Progenitor cell of endocrine pancreas (in vitro differentiated cells): ENCODE measurements around the gene SPARC. TPM values are rescaled to one million over a fixed set of nuclear protein-coding genes. Genes with fewer than 3 reads are reported as not detected.
A peak's percentile ranks its signal among the peaks of the same experiment; 100 is the strongest.

Experiments used
- DNase-seq: peaks from one replicate; pipeline ENCODE4 v3.0.0; 2021; ENCODE audit warnings: low spot score; ENCODE audit not compliant: unreplicated experiment
- H3K27ac Mint-ChIP-seq: 2 replicates; pipeline ENCODE4 v1.8.0; 2021; ENCODE audit warnings: mild to moderate bottlenecking, moderate library complexity, mixed read lengths
- H3K27me3 Mint-ChIP-seq: 2 replicates; pipeline ENCODE4 v1.8.0; 2021; ENCODE audit warnings: mixed read lengths
- H3K36me3 Mint-ChIP-seq: 2 replicates; pipeline ENCODE4 v1.8.0; 2022; ENCODE audit warnings: mixed read lengths; ENCODE audit not compliant: insufficient read depth
- H3K4me1 Mint-ChIP-seq: 2 replicates; pipeline ENCODE4 v1.8.0; 2021; ENCODE audit warnings: low read depth, mixed read lengths
- H3K4me3 Mint-ChIP-seq: 2 replicates; pipeline ENCODE4 v1.8.0; 2021; ENCODE audit warnings: low read depth, mild to moderate bottlenecking, moderate library complexity, mixed read lengths
- H3K9me3 Mint-ChIP-seq: 2 replicates; pipeline ENCODE4 v1.8.0; 2021; ENCODE audit warnings: low read depth, mixed read lengths
- total RNA-seq: library from RNA; stranded (reverse); gene quantifications from 2 replicates; pipeline ENCODE4 v1.2.1, GENCODE V29; 2021
- TF ChIP-seq, protein P1 (sequence below): fragments of 200-600 bp; sonication (generic); IDR thresholded peaks from one replicate; pipeline ENCODE4 v1.5.0; 2021; ENCODE audit warnings: antibody characterized with exemption, mild to moderate bottlenecking; ENCODE audit not compliant: unreplicated experiment

Gene SPARC
- total RNA-seq, 1 donor from 2014 or later = 55.2 TPM

DNA sequence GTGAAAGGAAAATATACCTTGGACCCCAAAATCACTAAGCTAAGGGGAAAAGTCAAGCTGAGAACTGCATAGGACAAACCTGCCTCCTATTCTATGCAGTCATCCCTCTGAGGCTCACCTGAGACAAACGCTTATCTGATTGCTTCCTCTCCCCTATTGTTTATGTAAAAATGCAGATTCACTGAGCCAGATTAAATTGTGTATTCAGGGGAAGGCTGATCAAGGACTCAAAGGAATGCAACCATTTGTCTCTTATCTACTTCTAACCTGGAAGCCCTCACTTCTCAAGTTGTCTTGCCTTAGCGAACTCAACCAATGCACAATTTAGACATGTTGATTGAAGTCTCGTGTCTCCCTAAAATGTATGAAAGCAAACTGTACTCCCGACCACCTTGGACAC is 13.3 kb downstream of the SPARC start:
- no peak for DNase-seq
- Mint-ChIP-seq H3K4me1 (peaks cover 20% of the 10 kb centered on the region), H3K27me3 (peaks cover 11% of the 10 kb centered on the region), H3K36me3 (no peaks in the 10 kb centered on the region), H3K27ac (peak overlapping the region; percentile 26), H3K9me3 (no peaks in the 10 kb centered on the region), H3K4me3 (no peak overlapping the region)
- TF ChIP-seq, protein P1, sequence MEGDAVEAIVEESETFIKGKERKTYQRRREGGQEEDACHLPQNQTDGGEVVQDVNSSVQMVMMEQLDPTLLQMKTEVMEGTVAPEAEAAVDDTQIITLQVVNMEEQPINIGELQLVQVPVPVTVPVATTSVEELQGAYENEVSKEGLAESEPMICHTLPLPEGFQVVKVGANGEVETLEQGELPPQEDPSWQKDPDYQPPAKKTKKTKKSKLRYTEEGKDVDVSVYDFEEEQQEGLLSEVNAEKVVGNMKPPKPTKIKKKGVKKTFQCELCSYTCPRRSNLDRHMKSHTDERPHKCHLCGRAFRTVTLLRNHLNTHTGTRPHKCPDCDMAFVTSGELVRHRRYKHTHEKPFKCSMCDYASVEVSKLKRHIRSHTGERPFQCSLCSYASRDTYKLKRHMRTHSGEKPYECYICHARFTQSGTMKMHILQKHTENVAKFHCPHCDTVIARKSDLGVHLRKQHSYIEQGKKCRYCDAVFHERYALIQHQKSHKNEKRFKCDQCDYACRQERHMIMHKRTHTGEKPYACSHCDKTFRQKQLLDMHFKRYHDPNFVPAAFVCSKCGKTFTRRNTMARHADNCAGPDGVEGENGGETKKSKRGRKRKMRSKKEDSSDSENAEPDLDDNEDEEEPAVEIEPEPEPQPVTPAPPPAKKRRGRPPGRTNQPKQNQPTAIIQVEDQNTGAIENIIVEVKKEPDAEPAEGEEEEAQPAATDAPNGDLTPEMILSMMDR = no peak

DNA sequence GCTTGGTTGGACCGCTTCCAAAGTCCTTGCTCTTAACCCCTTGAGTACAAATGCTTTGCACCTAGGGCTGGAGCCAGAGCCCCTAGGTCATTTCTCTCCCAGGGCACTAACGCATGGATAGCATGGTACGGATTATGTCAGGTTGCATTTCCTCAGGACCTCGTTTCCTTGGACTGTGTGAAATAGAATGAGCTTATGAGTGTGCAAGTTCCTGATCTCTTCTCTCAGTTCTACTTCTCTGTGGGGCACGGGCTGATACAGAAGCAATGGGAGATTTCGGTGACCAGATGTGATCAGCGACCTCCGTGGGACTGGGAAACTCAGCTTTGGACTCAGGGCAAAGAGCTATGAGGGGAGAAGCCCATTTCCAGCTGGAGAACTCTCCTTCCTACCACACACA is 14.2 kb downstream of the SPARC start:
- peaks cover 20% of the 10 kb centered on the region for H3K4me1 Mint-ChIP-seq
- no peak overlapping the region for H3K27ac Mint-ChIP-seq
- H3K9me3 Mint-ChIP-seq = no peaks in the 10 kb centered on the region
- H3K27me3 Mint-ChIP-seq = peaks cover 10% of the 10 kb centered on the region
- no peak overlapping the region for H3K4me3 Mint-ChIP-seq
- no peak for DNase-seq
- no peaks in the 10 kb centered on the region for H3K36me3 Mint-ChIP-seq
- TF ChIP-seq, protein P1 = no peak

DNA sequence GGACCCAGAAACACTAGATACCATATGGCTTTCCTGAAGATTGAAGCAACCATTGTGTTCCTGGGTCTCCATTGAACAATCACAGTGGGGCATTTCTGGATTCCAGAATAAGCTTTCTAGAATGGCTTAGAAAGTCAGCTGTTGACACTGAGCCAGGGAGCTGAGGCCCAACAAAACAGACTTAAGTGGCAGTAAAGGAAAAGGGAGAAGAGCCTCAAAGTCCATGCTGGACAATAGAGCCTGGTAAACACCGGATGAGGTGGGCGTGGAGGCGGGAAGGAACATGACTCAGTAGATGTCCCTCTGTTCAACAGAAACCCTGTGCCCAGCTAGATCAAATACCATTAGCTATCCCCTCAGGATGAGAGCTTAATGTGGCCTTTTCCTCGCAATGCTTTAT is 14.8 kb downstream of the SPARC start:
- Mint-ChIP-seq H3K36me3 (no peaks in the 10 kb centered on the region), H3K27me3 (peaks cover 7% of the 10 kb centered on the region), H3K27ac (no peak overlapping the region), H3K4me1 (peaks cover 20% of the 10 kb centered on the region), H3K9me3 (no peaks in the 10 kb centered on the region), H3K4me3 (no peak overlapping the region)
- DNase-seq = no peak
- TF ChIP-seq, protein P1 = no peak

DNA sequence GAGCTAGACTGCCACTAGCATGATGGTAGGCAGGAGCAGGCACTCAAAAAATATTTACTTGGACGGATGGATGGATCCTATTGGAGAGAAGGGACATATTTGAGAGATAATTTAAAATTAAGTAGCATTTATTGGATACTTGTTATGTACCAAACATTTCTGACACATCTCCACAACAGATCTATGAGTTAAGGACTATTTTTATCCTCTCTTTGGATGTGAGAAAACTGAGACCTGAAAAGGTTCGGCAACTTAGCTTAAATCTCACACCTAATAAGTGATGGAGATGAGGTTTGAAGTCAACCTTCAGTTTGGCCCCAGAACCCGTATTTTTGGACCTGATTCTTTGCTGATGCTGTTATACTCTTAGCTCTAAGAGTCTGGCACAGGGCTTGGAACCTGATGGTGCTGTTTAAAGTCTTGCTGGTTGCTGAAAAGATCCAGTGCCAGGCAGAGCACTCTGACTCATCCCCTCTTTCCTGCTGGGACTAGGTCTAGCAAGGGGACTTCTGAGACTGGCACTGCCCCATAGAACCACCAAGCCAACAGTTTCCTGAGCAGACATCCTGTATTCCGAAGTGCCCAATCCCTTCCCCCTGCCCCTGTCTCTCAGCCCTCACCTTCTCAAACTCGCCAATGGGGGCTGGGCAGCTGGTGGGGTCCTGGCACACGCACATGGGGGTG is 15.6 kb downstream of the SPARC start:
- H3K4me3 Mint-ChIP-seq = no peak overlapping the region
- H3K27me3 Mint-ChIP-seq = peaks cover 7% of the 10 kb centered on the region
- H3K9me3 Mint-ChIP-seq = no peaks in the 10 kb centered on the region
- TF ChIP-seq, protein P1 = no peak
- H3K27ac Mint-ChIP-seq = no peak overlapping the region
- H3K4me1 Mint-ChIP-seq = peaks cover 20% of the 10 kb centered on the region
- DNase-seq = no peak
- H3K36me3 Mint-ChIP-seq = no peaks in the 10 kb centered on the region

DNA sequence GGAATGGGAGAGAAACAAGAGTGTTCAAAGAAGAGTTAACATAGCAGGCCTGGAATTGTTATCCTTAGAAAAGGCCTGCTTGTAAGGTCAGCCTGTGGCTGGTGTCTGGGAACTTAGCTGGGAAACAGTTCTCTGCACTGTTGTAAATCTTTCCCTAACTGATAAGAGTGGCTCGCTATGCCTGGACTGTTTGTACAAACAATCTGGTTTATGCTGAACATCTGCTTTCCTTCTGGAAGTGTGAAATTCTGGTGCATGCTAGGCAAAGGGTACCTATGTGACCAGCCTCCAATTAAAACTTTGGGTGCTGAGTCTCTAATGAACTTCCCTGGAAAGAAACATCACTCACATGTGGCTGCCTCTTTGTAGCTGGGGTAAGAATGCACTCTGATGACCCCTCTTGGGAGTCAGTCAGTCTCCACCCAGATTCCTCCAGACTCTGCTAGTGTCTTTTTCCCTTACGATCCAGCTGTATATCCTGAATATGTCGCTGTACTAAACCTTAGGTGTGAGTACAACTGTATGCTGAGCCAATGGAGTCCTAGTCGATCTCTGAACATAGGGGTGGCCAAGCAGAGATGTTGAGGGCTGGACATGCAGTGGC is 16.5 kb downstream of the SPARC start:
- TF ChIP-seq, protein P1 = no peak
- no peak overlapping the region for H3K4me3 Mint-ChIP-seq
- no peaks in the 10 kb centered on the region for H3K36me3 Mint-ChIP-seq
- H3K4me1 Mint-ChIP-seq = peaks cover 20% of the 10 kb centered on the region
- peak overlapping the region; percentile 76 for H3K27ac Mint-ChIP-seq
- DNase-seq = no peak
- no peaks in the 10 kb centered on the region for H3K9me3 Mint-ChIP-seq
- peaks cover 7% of the 10 kb centered on the region for H3K27me3 Mint-ChIP-seq
